Epidermal melanocyte (primary cell): ENCODE results near the gene TAGAP.
"Not testable (repeated sequence)": the region's sequence is repeated elsewhere in the genome, so short reads cannot be mapped to it uniquely, and the experiment has no call there.

Experiments used
- DNase-seq: peaks from one replicate; pipeline ENCODE4 v3.0.0; 2011; ENCODE audit warnings: low spot score; ENCODE audit not compliant: insufficient read length

TAGAP gene

DNA sequence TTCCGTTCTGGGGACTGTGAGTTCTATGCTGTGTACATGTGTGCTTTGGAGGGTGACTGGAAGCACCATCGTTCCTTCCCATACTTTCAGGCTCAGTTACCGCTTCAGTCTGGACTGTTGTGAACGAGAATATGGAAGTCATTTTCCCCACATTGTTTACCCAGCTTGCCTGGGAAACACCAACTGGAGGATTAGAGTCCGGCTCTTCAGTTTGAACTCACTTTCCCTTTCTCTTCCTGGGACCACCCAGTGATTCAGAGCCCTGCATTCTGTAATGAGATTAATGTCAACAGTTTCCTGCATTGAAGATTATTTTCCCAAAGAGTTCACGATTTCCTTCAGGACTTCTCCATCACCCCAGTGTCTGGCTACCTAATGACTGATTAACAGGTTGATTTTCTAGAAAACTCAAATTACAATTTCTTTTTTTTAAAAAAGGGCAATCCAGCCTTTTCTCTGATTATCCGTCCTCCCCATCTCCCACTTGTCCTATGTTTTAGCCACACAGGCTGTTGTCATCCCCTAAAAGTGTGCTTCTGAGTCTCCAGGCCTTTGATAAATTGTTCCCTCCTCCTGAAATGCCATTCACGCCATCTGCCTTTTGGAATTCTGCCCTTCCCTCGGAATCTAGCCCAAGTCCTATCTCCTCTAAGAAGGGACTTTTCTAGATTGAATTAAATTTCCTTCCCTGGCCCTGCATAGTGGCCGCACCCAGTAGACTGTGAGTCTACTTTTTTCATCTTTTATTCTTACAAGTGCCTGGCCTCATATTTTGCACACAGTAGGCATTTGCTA, 3.3 kb upstream of the TAGAP start:
- DNase-seq = no peak

- DNase-seq = no peak
These were observed 1.0 kb upstream of the TAGAP start for GRCh38 chr6:159045801-159046200.

GRCh38 chr6:159043947-159044346, 844 bp downstream of the TAGAP start:
- DNase-seq = no peak

DNA sequence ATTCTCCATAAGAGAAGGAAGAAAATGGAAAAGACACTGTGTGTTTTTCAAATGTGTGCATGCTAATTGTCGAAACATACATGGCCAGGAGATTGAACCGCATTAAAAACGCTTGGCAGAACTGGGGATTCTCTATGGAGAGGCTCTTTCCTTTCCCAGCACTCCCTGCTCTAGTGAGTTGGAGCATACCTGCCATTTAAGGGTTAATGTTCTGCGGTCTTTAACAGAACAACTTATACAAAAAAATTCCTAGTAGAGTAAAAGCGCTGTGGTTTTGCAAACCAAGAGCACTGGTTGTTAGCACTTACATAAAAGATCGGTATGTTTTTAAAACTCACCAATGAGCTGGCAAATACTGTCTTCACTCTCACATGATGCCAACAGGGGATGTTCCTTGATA, 1.5 kb downstream of the TAGAP start:
- DNase-seq = no peak

DNA sequence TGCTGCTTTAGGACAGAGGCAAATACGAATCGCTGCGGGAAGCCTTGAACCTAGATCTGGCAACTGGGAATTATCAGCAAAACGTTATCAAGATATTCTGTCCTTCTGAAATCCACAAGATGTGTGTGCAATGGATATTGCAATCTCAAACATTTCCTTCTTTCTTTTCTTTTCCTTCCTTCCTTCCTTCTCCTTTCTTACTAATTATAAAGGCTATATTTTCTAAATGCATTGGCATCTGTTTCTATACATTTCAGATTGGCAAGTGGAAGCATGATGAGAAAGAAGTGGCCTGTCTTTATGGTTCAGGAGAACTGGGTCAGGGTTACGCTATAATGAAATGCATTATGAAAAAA, 2.0 kb downstream of the TAGAP start:
- DNase-seq = no peak

DNA sequence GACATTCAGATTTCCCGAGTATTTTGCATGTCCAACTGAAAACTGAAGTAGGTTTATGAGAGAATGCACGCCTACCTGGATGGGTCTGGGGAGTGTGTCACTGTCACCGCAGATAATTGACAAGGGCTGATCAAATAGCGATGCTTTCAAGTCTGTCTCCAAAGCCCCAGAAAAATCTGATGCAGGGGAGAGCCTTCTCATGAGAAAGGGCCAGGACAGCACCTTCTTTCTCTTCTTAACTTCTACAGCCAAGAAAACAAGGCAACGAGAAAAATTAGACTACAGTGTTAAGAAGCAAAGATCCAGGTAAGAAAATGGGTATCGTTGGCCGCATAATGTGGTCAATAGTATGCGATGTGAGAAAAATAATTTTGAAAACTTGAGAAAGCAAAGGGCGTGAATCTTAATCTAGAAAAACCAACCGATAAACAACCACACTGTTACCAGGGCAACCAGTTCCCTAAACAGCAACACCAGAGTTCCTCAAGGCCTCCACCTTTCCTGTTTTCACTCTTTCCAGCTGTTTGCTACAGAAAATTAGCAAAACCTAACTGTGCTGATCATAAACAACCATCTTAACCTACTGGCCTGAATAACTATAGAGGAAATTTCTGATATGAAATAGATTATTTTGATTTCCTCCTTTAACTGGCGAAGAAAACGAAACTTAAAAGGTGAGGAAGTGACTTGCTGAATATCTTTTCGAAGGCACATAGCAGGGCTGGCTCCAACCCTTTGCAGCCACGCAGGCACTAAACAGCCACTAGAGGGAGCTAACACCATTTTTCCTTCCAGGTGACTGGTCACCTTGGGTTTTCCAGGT, 2.6 kb downstream of the TAGAP start:
- DNase-seq = peak; percentile 33

GRCh38 chr6:159041181-159041580, 3.6 kb downstream of the TAGAP start:
- no peak for DNase-seq

- DNase-seq = no peak
These were observed 4.9 kb downstream of the TAGAP start for GRCh38 chr6:159039885-159040258.

DNA sequence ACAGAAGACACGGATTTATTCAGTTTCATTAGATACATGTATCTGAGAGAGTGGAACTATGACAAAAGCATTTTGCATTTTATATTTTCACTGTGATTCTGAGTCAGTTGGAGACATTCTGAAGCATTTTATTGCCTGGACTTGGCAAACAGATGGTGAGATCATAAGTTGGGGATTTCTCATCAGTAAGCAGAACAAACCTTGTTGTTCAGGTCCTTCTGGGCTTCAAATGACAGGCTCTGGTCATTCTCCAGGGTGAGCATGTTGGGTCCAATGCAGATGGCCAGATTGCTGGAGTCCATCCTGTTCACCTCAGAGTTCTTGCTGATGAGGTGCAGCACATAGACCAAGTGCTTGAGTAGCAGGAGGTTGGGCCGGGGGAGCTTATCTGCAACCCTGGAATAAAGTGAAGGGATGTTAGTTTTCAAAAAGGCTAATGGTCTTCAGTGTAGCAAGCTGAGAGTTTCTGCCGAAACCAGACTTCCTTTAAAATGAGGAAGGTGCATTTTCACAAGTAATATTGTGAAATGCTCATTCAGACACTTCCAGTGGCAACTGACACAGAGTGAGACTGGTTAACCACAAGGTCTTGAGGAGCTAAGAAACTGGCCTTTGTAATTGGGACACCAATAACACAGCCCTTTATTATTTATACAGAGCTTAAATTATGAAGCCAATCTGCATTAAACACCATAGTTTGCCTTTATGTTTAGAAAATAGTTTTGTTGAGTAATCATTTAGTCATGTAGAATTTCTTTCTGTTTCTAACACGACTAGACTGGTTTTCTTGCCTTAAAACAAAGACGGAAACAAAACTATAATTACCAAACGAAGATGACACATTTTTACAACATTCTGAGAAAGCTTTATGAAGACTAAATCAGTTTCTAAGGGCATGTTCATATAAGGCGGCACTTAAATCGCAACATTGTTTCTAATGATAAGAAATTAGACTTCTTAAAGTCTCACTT, 5.6 kb downstream of the TAGAP start:
- DNase-seq = no peak

DNA sequence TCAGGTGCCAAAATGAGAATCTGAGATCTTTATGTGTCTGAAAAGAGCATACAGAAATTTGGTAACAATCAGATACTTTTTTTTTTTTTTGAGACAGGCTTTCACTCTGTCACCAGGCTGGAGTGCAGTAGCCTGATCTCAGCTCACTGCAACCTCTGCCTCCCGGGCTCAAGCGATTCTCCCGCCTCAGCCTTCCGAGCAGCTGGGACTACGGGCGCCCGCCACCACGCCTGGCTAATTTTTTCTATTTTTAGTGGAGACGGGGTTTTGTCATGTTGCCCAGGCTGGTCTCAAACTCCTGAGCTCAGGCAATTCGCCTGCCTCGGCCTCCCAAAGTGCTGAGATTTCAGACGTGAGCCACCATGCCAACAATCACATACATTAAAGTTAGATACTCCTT, 6.5 kb downstream of the TAGAP start:
- DNase-seq = not testable (repeated sequence)

- DNase-seq = no peak
These were observed 7.0 kb downstream of the TAGAP start for GRCh38 chr6:159037756-159038290.

- DNase-seq = no peak
These were observed 8.1 kb downstream of the TAGAP start for GRCh38 chr6:159036673-159037072.

DNA sequence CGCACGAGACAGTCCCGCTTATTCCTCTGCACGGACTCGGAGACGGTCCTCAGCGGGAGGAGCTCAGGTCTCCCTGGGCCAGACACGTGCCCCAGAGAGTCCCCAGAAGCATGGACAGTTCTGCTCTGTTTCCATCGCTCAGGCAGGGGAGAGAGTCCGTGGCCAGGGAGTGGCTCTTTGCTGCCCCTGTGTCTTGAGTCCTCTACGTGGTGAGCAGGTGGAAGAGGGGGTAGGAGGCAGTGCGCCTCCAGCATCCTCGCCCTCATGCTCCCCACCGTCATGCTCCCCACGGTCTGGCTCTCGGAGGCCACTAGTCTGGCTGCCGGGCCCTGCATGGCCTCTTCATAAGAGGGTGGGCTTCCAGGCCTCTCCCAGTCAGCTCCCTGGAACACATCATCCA, 8.9 kb downstream of the TAGAP start:
- no peak for DNase-seq

DNA sequence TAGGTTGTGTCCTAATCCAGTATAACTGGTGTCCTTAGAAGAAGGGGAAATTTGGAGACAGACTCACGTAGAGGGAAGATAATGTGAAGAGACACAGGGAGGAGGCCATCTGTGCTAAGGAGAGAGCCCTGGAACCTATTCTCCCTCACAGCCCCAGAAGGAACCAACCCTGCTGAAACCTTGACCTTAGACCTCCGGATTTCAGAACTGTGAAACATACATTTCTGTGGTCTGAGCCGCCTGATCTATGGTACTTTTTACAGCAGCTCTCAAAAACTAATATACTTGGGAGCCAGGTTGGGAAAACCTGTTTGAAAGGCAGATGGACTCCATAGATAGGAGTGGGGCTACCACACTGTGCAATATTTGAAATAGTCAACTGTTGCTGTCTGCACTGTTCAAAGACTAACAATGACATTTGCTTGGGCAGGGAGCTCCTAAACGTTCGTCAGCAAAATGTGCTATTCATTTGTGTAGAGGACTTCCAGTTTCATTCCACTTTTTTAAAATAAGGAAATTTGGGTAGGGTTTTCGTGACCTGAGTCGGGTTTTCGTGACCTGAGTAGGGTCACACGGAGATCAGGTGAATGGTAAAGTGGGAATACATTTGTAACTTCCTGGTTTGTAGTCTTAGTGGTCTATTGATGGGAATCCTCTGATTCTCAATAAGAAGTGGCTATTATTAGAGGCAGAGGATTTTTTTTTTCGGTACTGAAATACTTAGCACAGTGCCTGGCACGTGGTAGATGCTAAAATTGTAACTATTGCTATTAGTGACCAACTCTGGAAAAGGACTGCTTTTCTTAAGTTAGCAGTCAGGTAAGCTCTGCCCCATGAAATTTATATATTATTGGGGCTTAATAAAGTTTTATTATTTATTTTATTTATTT, 11.4 kb downstream of the TAGAP start:
- no peak for DNase-seq

GRCh38 chr6:159031846-159032245, 12.9 kb downstream of the TAGAP start:
- DNase-seq = no peak

- DNase-seq = no peak
These were observed 14.6 kb downstream of the TAGAP start for GRCh38 chr6:159030168-159030567.

DNA sequence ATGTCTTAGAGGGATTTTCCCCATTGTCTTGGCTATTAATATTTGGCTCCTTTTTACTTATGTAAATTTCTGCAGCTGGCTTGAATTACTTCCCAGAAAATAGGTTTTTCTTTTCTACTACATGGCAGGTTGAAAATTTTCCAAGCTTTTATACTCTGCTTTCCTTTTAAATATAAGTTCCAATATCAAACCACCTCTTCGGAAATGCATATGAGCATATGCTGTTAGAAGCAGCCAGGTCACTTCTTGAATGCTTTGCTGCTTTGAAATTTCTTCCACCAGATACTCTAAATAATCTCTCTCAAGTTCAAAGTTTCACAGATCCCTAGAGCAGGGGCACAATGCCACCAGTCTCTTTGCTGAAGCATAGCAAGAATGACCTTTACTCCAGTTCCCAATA, 19.6 kb downstream of the TAGAP start:
- DNase-seq = not testable (repeated sequence)

DNA sequence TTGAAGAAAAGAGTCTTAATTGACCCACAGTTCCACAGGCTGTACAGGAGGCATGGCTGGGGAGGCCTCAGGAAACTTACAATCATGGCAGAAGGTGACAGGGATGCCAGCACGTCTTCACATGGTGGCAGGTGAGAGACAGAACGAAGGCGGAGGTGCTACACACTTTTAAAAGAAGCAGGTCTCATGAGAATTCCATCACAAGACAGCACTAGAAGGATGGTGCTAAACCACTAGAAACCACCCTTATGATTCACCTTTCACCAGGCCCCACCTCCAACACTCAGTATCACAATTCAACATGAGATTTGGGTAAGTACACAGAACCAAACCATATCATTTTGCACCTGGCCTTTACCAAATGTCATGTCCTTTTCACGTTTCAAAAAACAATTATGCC, 20.9 kb downstream of the TAGAP start:
- no peak for DNase-seq

DNA sequence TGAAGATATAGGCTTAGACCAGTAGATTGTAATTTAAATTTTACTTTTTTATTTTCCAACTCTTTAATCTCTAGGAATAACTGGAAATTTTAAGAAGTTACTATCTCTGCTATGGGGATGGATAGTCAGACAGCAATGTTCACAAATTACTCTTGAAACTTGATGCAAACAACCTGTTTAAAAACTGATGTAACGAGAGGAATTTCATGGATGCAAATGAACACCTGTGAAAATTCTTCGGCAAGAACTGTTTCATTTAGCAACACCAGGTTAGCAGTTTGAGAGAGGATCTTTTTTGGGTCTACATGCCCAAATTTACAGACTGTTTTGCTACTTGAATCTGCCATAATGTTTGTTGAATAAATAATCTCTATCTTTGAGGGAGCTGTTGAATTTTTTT, 24.8 kb downstream of the TAGAP start:
- DNase-seq = no peak

DNA sequence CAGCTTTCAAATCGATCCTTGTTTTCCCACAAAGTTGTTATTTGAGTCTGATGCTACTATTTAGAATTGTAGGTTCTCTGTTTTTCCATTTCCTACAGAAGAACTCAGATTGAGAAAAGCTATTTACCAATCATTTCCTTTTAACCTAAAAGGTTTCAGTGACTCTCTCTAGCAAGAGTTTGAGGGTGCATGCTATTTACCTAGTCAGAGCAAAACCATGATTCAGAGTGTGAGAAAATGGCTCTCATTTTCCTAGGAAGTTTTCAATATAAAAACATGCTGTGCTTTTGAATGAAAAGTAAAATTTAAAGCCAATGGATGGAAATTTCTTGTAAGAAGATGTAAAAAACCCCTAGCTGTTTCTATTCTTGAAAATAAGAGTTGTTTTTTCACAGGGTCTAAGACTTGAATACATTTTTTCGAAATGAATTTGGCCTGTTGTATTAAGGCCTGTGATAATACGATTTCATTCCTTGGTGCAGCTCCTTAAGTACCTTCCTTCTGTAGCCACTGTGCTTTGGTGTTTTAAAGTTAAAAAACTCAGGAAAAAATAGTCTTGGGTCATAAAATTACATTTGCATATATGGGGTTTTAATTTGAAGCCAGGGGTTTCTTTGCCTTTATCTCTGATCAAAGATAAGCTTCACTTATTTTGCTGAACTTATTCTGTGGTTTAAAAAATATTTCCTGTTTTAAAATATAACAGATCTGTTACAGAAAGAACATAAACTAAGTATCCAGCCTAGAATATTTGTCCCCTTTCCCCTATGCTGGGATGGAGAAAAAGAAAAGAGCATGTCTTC, 26.8 kb downstream of the TAGAP start:
- DNase-seq = no peak
